ENCODE measurements around the gene PLEKHA7.
"Not testable (repeated sequence)": the region's sequence is repeated elsewhere in the genome, so short reads cannot be mapped to it uniquely, and the experiment has no call there.

PLEKHA7 gene

DNA sequence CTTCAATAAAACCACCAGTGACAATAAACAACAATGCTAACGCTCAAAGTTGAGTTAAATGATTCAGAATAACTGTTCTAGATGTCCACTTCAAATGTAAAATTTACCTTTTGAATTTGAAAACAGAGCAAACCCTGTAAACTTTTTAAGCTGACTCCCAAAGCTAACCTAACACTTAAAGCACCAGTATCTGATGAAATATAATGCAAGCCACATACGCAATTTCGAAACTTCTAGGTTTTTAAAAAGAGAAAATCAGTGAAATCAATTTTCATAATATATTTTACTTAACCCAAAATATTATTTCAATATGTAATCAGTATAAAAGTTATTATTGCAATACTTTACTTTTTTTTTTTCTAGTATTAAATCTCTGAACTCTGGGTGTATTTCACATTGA is 71.3 kb downstream of the PLEKHA7 start:
- DNase-seq (ENCODE audit: low spot score), result no peak

DNA sequence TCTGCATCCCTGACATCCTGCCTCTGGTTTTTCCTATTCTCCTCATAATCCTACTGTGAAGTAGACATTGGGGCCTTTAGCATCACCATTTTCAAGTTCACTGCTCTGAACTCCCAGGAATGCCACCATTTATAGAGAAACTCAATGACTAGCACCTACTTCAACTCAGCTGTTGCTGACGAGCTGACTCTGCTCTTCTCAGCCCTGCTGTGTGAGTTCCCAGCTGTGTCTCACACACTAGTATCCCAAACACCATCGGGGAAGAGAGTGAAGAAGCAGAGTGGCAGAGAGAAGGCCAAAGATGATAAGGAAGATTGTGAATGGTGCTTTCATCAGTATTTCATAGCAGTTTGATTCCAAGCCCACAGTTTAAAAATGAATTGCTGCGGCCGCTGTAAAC is 71.9 kb downstream of the PLEKHA7 start:
- no peak for DNase-seq (ENCODE audit: low spot score)

DNA sequence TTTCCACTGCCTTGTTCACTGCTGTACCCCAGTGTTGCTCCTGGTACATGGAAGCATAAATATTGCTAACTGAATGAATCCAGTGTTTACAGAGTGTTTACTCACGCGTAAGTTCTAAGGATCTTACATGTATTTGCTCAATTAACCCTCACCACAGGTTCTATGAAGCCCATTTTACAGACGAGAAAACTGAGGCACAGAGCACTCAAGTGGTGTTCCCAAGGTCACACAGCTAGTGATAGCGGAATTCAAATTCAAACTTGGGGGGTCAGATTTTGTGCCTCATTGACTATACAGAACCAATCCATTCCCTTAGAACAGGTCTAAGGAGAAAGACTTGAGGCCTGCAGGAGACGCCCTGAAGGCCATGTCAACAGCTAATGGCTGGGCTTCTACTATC is 72.3 kb downstream of the PLEKHA7 start:
- no peak for DNase-seq (ENCODE audit: low spot score)

DNA sequence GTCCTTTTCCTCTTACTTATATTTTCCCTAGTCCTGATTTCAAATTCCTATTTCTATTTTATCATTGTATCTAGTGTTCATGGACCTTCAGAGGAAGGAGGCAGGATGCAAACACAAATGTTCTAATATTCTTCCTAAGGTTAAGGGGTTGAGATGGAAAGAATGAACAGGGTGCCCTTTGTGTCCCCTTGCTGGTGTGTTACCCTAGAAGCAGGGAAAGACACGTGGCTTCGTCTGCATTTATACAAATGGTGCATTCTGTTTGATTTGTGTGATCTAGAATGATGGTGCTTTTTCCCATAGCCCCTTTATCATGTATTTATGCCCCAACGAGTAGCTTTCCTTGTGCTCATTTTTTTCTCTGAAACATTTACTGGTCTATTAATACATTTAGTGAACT is 76.2 kb downstream of the PLEKHA7 start:
- DNase-seq (ENCODE audit: low spot score), result no peak

DNA sequence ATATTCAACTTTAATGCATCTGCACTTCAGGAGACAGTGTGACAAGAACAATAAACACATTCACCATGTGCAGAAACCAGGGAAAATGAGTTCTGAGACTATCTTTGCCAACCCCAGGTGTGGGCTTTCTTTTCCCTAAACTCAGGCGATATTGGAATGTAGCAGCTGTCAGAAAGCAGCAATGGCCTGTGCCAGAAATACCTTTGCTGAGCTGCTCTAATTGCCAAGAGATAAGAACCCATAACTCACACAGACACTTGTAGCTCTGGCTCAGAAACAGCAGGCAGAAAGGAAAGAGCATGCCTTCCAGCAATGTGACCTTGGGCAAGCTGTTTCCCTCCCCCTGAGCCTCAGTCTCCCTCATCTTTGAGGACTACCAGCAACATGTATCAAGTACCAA is 77.6 kb downstream of the PLEKHA7 start:
- DNase-seq (ENCODE audit: low spot score), result no peak

DNA sequence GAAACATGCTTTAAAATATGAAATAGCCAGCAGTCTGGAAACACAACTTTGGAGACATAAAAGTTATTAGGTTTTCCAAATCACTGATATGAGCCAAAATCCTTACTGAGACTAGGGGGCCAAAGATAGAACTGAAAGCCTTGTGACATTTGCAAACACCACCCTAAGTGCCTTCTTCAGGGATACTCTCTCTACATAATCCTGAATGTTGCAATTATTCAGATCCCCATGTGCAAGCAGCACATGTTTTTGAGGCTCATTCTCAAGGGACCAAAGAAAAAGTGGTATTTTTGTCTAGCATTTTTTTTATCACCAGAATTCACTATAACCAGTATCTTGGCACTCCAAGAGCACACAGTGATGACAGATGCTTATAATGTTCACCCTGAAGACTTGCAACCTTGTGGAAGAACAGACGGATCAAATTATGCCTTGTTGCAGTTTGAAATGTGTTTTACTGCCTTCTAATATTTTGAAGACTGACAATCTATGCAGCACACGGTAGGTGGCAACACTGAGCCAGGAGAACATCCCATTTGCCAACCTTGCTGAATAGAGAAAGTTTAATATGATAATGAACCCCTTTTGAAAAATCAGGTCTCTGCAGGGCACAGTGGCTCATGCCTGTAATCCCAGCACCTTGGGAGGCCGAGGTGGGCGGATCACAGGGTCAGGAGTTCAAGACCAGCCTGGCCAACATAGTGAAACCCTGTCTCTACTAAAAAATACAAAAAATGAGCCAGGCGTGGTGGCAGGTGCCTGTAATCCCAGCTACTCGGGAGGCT is 78.5 kb downstream of the PLEKHA7 start:
- DNase-seq (ENCODE audit: low spot score), result peak; percentile 45

DNA sequence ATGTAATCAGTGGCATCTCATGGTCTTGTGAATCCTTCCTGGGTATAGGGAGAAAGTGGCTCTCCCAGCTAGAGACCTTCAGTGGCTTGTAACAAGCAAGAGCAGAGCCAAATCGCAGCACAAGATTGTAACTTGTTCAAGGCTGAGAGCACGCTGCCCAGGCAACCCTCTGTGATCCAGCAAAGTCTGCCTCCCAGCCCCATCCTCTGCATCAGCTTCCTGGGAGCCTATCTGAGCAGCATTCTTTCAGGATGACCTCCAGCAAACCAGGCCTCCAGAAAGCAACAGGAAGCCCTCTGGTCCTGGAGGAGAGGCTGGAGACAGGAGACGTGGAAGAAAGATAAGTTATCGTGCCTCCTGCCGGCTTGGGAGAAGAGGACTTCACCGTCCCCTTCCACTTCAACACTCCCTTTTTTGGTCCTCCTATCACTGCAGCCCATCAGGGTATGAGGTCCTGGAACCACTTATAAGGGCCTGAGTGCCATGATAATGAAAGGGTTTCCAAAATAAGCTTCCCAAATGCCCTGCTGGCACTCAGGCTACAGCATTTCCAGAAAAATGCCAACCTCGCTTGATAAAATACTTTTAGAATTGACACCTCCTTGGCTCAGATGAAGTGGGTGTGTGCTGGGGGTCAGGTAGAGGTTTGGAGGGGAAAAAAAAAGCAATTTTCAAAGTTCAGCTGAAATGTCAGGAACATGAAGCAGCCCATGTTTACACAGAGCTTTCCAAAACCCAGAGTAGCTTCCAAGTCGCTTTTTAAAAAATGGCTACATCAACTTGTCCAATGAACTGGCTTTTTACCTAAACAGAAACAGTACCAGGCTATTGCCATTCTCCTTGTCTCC is 80.2 kb downstream of the PLEKHA7 start:
- DNase-seq (ENCODE audit: low spot score), result no peak

DNA sequence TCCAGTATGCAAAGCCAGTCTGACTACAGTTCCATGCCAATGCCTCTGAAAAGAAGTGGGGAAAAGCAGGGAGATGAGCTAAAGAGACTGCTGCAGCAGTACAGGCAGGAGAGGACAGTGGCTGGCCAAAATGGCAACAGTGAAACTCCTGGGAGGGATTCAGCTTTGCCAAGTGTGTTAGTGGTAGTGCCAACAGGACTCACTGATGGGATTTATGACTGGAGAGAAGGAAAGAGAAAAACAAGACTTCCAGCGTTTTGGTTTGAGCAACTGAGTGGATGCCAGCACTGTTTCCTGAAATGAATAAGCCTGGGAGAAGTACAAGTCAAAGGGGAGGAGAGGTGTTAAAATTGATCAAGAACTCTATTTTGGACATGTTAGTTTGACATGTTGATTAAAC is 80.9 kb downstream of the PLEKHA7 start:
- no peak for DNase-seq (ENCODE audit: low spot score)

DNA sequence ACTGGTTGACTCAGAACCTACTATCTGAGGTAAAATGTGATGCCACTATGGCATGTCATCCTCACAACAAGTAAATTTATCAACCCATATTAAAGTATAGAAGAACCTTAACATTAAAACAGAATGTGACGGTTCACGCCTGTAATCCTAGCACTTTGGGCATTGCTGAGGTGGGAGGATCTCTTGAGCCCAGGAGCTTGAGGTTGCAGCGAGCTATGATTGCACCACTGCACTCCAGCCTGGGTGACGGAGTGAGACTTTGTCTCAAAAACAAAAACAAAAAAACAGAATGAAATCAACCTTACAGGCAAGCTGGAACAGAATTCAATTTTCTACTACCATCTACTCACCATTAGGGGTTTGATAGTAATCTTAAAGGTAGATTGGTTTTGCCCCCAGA is 86.2 kb downstream of the PLEKHA7 start:
- no peak for DNase-seq (ENCODE audit: low spot score)

DNA sequence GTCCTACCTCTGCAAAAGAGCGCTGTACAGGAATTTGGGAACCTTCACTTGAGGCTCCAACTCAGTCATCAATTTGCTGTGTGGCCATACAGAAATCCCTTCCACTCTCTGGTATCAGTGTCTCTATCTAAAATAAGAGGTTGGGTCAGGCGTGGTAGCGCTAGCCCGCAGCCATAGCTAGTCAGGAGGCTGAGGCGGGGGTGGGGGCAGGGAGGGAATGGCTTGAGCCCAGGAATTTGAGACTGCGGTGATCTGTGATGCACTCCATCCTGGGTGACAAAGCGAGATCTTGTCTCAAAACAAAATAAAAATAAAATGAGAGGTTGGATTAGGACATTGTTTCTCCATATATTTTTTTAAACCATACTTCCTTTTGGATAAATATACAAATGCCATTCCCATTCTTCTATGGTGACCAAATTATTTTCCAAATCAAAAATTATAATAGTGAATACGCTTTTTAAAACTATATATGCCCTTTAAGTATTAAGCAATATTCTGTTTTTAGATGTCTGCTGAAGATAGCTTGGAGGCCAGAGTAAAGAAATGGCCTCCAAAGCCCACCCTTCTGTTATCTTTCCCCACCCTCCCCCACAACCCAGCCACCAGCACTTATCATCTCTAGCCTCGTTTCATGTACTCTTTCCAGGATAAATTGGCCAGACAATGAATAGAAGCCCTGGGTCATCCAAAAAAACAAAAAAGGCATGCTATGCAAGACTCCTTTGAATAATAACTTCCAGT is 87.2 kb downstream of the PLEKHA7 start:
- no peak for DNase-seq (ENCODE audit: low spot score)

DNA sequence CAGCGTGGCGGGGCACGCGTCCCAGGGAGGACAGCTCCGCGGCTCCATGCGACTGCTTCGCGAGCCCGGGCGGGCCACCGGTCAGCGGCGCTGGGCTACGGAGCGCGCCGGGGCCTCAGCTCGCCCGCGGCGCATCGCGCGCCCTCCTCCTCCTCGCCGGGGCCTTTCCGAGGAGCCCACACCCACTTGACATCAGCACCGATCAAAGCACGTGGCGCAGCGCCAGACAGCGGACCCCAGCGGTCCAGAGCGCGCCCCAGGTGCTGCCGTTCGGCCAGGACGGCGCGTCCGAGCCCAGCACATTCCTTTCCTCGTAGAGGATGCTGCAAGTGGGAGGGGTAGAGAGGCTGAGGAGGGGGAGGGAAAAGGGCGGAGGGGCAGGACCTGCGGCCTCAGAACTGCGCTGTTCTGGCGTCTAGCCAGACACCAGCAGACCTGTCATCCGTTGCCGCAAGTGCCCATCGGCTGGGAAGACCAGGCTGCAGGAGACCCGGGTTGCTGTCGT is 88.6 kb downstream of the PLEKHA7 start:
- peak; percentile 66 for DNase-seq (ENCODE audit: low spot score)

DNA sequence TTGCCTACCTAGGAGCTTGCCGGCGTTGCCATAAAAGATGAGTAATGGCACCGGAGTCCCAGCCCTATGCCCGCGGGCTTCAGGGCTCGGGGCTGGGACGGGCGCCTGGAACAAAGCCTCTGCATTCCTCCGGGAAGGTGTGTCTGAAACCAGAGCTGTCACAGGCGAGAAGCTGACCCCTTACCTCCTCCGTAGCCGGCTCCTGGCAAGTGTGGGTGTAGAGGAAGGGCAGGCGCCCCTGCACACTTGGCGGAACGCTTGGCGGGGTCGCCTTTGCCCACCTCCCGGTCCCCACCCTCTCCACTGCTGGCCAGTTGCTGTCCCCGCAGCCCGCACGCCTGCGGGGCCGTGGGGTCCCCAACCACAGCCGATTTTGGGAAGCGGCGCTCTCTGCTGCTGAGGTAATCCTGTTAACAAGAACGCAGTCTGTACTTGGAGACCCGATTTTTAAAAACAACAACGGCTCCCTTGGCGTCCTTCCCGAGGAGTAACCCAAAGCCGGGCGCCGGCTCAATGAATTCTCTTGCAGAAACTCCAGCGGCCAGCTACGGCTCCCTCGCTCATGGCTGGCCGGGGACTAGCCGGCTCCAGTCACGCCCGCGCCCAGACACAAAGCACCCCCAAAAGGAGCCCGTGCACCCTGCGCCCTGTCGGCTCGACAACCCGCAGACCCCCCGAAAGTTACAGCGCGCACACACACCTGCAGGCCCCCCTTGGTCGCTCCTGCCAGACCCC is 89.2 kb downstream of the PLEKHA7 start:
- peak; percentile 50 for DNase-seq (ENCODE audit: low spot score)

DNA sequence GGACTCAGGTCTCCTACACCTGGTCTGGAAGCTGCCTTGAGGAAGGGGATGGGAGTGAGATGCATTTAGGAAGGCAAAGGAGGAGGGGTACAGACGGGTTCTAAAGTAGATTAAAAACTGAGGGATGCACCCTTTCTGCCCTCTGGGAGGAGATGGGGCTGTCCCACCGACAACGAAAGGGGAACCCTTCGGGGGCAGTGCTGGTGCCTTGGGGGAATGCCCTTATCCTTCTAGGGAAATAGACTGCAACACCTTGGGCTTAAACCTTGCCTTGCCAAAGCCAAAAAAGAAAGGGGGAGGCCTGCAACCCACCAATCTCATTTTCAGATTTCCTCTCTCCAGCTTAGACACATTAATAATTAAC is 89.8 kb downstream of the PLEKHA7 start:
- no peak for DNase-seq (ENCODE audit: low spot score)

DNA sequence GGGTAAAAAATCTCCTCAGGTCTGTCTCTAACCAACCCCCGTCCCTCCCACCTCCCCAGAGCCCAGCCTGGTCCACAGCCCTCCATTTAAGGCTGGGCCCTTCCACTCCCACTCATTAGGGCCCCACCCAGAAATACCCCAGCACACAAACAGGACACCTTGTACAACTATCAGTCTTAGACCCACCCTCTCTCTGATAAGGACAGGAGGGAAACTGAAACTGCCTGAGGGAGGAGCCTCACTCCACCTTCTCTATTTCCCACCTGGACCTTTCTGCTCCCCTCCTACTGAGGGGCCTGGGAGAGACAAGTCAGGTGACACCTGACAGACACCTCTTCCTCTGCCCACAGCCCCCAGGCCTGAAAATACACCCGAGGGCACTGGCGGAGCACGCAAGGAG is 90.2 kb downstream of the PLEKHA7 start:
- DNase-seq (ENCODE audit: low spot score), result no peak

DNA sequence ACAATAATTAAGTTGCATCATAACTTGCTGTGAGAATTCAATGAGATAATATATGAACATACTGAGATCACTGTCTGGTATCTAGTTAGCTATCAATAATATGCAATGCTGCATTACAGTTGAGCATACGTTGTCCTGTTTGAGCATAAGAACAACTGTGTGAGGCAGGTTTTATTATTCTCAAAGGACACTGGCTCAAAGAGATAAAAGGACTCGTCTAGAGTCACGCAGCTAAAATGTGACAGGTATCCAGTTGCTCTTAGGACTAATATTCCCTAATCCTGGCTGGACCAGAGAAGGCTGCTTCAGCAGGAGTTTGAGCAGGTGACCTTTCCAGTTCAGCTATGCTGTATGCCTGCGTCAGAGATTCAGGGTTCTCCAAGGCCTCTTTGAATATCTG is 92.5 kb downstream of the PLEKHA7 start:
- DNase-seq (ENCODE audit: low spot score), result no peak

DNA sequence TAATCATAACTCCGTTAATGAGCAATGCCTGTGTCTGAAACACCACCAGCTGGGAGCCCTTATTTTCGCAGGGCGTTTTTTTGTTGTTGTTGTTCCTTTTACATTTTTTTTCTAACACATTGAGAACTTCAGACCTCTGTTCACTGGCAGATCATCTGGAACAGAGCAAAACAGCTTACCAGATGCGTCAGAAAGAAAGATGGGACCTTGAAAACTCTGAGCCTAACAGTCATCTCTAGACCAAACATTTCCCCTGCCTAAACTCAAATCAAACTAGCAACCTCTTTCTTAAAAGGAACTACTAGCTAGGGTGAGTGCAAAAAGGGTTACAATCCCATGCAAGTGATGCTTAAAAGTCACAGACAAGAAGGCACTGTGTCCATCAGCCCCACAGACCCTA is 93.2 kb downstream of the PLEKHA7 start:
- no peak for DNase-seq (ENCODE audit: low spot score)

DNA sequence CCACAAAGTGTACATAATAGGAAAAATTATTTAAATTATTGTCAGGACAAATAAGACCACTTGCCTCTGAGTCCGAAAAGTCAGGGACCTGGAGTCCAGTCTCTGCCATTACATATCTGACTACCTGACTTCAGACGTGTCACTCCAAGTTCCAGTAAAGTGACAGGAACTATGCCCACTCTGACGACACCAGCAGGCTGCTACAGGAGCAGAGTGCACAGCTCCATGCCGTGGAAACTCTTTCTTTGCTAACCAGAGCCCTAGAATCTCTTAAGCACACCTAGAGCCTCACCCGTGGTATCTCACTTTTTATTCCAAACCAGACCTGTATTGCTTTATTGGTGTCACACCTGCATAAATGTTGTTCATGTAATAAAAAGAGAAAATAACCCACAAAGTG is 93.7 kb downstream of the PLEKHA7 start:
- DNase-seq (ENCODE audit: low spot score), result no peak

DNA sequence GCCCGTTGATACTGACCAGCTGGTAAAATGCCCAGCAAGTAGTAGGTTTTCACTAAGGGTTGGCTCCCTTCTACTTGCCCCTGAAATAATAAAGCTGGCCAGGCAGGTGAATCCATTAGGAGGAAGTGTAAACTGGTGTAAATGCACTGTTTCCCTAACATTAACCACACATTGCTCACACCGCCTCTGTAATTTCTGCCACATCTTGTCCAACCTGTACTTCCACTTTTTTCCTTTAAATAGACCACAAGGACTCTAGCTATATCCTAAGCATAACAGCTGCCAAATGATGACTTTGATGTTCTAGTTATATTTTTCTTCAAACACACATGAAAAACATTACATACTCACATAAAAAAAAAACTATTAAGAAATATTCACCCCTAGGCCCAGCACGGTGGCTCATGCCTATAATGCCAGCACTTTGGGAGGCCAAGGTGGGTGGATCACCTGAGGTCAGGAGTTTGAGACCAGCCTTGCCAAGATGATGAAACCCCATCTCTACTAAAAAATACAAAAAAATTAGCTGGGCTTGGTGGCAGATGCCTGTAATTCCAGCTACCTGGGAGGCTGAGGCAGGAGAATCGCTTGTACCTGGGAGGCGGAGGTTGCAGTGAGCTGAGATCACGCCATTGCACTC is 95.6 kb downstream of the PLEKHA7 start:
- DNase-seq (ENCODE audit: low spot score), result not testable (repeated sequence)

DNA sequence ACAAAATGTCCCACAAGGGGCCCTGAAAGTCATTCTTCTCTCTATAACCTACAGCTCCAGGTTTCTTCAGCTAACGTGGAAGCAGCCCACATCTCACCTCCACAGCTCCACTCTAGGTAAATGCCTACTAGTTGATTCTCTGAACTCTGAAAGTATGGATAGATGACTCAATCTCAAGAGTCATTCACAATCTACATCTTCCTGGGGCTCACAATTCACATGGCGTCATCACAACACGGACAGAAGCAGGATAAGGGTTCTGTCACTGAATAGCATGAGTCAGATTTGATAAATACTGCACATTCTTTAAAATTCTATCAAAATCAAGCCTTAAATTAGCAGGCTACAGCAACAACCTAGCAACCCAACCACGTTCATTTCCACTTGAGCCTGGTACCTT is 96.3 kb downstream of the PLEKHA7 start:
- DNase-seq (ENCODE audit: low spot score), result no peak

DNA sequence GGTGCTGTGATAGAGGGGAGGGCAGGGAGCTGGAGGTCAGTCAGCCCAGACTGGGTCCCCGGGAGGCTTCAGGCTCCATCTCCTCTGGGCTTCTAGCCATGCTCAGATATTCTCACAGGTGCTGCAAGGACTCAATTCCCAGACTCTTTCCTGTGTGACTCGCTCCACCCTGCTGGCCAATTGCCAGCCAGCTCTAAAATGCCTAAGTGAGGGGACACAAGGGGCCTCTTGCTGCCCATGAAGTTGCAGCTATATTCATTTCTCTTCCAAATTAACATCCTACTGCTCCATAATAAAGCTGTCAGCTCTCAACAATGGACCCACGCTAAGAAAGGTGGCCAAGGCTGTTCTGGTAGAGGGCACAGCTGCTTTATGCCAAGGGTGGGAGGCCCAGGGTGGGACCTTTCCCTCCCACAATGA is 101.5 kb downstream of the PLEKHA7 start:
- DNase-seq (ENCODE audit: low spot score), result no peak

DNA sequence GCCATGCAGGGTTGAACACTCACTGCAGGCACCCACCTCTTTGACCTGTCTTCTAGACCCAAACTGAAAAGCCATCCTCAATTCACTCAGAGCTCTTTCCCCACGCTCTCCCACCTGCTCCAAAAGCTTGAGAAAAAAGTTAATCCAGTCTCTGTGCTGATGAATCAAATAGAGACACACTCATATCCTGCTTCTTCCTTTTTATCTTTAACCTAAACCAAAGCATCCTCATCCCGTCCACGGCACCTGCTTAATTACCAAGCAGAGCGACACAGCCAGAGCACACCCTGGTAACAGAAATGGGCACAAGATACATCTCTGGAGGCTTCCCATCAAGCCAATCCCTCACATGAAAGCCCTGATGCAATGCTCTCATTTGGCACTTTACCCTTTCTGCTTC is 102.6 kb downstream of the PLEKHA7 start:
- no peak for DNase-seq (ENCODE audit: low spot score)

Measured in AG08396 (cell line).